Subcutaneous adipose tissue (tissue), 4 donors: ENCODE results near the gene CPE. TPM values are rescaled to one million over a fixed set of nuclear protein-coding genes. Genes with fewer than 3 reads are reported as not detected.

ENCODE experiments used
- CTCF ChIP-seq: fragments of 450-650 bp; IDR thresholded peaks from one replicate; pipeline ENCODE4 v1.5.1; 2016; ENCODE audit warnings: low read depth, mild to moderate bottlenecking, control low read depth, antibody characterized with exemption, moderate library complexity
- total RNA-seq, 4 donors: library from RNA; depleted of rRNA; stranded (reverse); fragments of >200 nt; gene quantifications; one replicate each; pipeline ENCODE4 v1.1.0, GENCODE V29; 2016

CPE gene
- total RNA-seq, 4 donors from 2014 or later = 81.0 to 122 (median 99.6) TPM

GRCh38 chr4:165403637-165404036 lies 24.8 kb downstream of the CPE start:
- no peak for TF ChIP-seq CTCF

GRCh38 chr4:165404080-165404479 lies 25.3 kb downstream of the CPE start:
- no peak for TF ChIP-seq CTCF

- no peak for TF ChIP-seq CTCF
Observed at GRCh38 chr4:165404696-165405095, 25.9 kb downstream of the CPE start.

GRCh38 chr4:165410214-165410613 lies 31.4 kb downstream of the CPE start:
- TF ChIP-seq CTCF = no peak

- TF ChIP-seq CTCF = no peak
Observed at GRCh38 chr4:165415910-165416309, 37.1 kb downstream of the CPE start.

- TF ChIP-seq CTCF = no peak
Observed at GRCh38 chr4:165418073-165418472, 39.3 kb downstream of the CPE start.

GRCh38 chr4:165425629-165426028 lies 46.8 kb downstream of the CPE start:
- no peak for TF ChIP-seq CTCF
